ENCODE data around the gene TTYH2.
"Not testable (repeated sequence)": the region's sequence is repeated elsewhere in the genome, so short reads cannot be mapped to it uniquely, and the experiment has no call there.

The TTYH2 gene, protein sequence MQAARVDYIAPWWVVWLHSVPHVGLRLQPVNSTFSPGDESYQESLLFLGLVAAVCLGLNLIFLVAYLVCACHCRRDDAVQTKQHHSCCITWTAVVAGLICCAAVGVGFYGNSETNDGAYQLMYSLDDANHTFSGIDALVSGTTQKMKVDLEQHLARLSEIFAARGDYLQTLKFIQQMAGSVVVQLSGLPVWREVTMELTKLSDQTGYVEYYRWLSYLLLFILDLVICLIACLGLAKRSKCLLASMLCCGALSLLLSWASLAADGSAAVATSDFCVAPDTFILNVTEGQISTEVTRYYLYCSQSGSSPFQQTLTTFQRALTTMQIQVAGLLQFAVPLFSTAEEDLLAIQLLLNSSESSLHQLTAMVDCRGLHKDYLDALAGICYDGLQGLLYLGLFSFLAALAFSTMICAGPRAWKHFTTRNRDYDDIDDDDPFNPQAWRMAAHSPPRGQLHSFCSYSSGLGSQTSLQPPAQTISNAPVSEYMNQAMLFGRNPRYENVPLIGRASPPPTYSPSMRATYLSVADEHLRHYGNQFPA

DNA sequence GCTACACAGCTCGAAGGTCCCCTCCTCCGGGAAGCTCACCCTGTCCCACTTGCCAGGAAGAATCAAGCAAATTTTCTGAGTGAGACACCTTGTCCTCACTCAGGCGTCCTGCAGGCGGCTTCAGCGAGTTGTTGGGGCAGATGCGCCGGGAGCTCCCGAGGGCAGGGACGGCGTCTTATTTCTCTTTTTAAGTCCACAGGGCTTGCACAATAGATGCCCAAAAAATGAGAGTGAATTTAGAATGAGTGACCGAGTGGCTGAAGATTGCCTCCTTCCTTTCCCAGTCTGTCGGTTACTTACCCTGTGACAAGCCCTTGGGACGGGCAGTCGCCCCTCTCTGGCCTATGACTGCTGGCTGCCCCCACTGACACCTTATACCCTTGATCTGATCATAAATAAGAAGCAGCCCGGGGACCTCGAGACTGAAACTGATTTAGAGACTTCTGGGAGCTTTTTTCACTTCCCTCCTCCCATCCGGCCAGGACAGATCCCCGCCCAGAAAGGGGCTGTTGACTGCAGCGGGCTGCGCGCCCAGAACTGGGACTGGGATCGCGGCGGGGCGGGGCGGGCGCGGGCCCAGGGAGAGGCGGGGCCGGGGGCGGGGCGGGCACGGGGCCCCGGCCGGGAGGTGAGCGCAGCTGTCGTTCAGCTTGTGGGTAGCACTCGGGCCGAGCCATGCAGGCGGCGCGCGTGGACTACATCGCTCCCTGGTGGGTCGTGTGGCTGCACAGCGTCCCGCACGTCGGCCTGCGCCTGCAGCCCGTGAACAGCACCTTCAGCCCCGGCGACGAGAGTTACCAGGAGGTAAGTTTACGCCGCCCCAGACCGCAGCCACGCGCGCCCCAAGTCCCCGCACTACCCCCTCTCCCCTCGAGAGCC lies at the start of gene TTYH2:
Gene TTYH2, plus strand, starts transcription at position 659 of the 879 bp plus-strand sequence. Its CDS starts 17 bp downstream, at position 676.
- DNase-seq (ENCODE audit: low read depth in 2 of 2, low spot score in 1 of 2), result peak; percentile 39 to 52

DNA sequence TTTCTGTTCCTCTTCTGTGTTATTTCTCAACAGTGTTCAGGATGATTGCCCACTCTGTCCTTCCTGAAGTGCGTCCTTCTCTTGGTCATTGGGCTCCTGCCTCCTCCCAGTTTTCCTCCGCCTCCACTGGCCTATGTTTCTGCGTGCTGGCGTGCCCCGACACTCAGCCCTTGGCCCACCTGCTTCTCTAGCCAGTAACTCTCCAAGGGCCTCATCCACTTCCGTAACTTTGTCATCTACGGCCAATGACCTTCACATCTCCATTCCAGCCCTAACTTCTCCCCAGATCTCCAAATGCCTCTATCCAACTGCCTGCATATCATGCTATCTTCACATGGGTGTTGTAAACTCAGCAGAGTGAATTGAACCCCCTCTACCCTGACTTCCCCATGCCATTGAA lies 49.5 kb upstream of the TTYH2 start:
- no peak for DNase-seq (ENCODE audit: low read depth in 2 of 2, low spot score in 1 of 2)

DNA sequence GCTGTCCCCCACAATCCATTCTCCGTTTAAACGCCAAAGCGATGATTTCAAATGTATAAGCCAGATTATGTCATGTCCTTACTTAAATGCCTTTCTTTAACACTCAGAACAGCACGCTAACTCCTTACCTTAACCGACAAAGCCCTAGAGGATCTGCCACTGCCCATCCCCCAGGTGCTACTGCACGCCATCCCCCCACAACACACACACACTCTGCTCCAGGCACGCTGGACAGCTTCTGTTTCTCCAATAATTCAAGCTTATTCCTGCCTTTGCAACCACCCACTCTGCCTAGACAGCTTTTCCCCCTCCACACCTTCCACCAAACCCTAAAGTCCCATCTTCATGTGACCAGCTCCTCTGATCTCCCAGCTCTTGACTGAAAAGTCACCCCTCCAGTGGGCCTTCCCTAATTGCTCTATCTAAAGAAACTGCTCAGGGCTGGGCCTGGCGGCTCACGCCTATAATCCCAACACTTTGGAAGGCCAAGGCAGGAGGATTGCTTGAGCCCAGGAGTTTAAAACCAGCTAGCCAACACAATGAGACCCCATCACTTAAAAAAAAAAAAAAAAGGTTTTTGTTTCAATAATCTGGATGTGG lies 48.8 kb upstream of the TTYH2 start:
- no peak for DNase-seq (ENCODE audit: low read depth in 2 of 2, low spot score in 1 of 2)

DNA sequence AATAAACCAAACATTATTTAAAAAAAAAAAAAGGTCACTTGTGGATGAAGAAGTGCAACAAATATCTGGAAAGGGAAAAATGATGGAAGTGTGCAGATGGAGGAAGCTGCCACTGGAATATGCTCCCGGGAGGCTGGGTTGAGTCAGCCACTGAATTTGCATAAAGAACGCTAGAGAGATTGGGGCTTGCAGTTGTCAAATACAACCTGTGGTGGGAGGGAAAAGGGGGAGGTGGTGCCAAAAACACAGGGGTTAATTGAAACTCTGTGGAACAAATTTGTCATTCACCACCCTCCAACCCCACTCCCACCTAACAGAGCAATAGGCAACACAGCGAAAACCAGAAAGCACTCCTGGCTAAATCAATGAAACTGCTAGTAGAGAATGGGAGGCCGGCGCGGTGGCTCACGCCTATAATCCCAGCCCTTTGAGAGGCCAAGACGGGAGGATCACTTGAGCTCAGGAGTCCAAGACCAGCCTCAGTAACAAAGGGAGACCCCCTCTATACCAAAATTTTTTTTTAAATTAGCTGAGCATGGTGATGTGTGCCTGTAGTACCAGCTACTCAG lies 47.5 kb upstream of the TTYH2 start:
- no peak for DNase-seq (ENCODE audit: low read depth in 2 of 2, low spot score in 1 of 2)

DNA sequence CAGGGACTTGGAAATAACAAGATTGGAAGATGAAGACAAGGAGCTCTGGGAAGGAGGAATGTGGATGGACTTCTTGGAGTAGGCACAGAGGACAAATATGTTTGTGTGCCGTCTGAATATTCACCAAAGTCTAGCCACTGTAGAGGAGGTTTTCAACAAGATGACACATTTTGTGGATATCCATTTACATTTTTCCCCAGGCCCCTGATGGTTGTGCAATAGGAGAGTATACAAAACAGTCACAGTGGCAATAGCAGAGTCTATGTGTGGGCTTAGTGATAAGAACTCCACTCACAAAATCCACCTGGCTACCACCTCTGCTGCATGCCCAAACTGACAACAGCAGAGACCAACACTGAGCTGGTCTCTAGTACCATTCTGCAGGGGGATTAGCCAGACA lies 42.4 kb upstream of the TTYH2 start:
- no peak for DNase-seq (ENCODE audit: low read depth in 2 of 2, low spot score in 1 of 2)

DNA sequence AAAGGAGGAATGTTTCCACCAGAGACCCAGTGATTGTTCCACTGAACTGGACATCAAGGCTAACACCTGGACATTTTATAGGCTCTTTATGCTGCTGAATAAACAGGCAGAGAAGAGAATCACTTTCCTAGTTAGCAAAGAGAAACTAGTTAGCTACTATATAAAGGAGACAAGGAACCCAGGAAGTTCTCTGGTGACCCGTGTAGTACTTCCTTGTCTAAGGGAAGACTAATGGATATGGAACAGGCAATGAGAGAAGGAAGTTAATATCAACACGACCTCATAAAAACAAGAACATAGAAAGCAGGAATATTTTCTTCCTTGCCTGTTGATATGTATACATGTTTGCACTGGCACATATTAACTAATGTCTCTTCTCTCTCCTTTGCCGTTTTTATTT lies 40.7 kb upstream of the TTYH2 start:
- no peak for DNase-seq (ENCODE audit: low read depth in 2 of 2, low spot score in 1 of 2)

DNA sequence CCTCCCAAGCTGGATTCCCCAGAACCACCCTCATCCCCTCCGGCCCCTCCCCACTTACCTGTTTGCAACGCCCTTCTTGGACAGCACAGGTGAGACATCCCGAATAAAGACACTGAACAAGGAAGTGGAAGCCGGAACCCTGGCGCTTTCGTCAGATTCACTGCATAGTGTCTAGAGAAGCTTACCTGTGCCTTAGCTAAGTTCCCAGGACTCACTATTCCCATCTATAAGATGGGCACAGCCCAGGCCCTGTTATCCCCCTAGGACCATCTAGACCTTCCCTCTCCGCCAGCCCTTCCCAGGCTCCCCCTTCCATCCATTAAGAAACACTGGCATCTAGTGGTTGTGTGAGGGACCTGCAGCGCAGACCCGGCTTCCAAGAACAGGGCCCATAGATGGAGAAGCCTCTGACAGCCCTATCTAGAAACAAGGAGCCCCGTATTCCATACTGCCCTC lies 36.8 kb upstream of the TTYH2 start:
- DNase-seq (ENCODE audit: low read depth in 2 of 2, low spot score in 1 of 2), result peak in 1 of 2 donors; percentile 16

DNA sequence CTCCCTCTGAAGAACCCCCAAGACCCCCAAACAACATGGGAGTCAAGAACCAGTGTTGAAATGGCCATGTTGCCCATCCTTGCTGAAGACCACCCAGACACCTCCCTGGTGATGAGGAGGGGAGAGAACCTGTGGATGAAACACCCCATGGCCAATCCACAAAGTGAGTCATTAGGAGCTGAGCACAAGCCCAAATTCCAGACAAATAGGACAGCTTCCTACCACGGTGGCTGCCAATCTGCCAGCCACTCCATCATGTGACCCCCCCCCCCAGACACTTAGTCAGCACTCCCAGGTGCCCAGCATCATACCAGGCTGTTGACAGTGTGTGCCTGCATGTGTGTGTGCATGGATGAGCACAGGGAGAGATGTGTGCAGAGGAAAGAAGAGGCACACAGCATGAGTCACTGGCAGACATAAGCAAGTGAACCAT lies 36.3 kb upstream of the TTYH2 start:
- no peak for DNase-seq (ENCODE audit: low read depth in 2 of 2, low spot score in 1 of 2)

DNA sequence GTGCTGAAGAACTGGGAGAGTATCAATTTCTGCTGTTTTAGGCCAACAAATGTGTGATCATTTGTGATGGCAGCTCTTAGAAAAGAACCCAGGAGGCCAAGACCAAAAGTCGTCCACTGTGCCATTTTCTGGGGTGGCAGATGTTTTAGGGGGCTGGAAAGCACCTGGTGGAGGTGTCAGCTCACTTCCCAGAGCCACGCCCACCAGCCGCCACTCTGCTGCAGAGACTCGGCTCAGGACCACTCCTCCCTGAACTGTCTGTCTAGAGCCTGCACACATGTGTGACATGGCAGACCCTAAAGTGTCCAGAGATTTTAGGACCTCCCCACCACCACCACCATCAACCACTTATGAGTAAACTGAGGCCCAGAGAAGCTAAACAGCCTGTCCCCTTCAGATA lies 33.8 kb upstream of the TTYH2 start:
- no peak for DNase-seq (ENCODE audit: low read depth in 2 of 2, low spot score in 1 of 2)

DNA sequence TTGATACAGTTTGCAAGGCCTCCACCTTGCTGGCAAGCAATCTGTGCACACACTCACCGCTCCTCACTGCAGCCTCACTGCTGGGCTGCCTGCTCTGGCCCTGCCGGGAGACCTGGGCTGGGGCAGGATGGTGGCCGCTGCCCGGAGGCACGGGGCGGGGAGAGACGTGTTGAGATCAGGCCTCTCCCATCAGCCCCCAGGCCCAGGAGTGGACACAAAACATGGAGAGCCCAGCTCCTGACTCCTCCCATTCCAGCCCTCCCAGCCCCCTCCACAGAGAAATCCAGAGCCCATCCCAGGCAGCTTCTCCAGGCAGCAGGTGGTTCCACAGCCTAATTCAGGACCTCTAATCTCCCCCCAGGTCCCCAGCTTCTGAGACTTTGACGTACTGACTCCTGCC lies 33.0 kb upstream of the TTYH2 start:
- DNase-seq (ENCODE audit: low read depth in 2 of 2, low spot score in 1 of 2), result no peak

DNA sequence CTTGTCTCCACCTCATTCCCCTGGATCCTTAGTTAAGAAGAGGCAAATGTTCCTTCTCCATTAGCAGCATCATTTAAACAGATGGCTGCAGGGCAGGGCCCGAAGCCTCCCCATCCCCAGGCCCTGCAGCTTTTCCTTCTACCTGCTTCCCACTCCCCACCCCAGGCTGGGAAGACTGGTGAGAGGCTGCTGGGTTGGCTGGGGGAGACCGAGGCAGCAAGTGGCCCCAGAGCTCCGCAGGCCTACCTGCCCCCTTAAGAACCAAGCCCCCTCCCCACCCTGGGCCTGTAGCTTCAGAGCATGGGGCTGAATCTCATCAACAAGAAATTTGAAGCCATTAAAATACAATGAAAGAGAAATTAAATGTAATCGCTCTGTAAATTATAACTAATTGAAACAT lies 32.0 kb upstream of the TTYH2 start:
- no peak for DNase-seq (ENCODE audit: low read depth in 2 of 2, low spot score in 1 of 2)

DNA sequence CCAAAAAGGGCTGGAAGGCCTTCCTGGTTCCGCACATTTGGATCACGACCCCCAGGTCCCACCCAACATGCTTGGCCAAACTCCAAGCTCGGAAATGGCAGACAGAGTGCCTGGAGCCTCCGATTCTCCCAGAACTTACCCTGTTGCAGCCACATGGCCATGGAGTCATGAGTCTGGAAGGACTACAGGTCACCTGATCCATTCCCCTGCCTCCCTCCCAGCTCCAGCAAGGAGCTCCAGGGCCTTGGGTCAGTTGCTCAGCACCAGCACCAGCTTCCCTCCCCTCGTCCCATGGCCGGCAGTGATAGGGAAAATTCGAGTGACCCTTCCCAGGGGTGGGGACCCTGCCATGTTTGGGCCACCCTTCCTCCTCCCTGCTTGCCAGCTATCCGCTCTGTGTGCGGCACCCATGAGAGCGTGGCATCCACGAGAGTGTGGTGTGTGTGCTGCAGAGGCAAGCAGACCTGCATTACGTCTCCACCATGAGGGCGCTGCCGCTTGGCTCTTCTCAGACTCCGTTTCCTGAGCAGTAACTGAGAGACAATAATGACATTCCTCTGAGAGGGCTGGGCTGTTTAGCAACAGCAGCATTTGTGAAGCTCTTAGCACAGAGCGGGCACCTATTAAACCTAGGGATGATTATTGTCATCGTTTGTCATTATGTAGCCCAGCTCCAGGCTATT lies 31.2 kb upstream of the TTYH2 start:
- no peak for DNase-seq (ENCODE audit: low read depth in 2 of 2, low spot score in 1 of 2)

DNA sequence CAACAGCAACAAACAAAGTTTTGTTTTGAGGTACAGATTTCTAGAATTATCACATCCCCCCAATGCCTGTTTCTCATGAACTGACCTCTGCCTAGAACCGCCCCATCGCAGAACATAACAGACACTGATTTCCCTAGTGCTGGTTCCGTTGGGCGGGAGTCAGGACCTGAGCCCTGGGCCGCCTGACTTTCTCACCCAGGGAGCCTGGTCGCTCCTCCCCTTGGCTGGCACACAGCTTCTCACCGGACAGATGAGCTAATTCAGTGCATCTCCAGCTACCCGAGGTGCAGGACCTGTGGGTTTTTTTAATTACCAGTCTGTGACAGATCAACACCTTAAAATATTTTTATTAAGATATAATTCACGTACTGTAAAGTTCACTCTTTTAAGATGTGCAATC lies 30.0 kb upstream of the TTYH2 start:
- DNase-seq (ENCODE audit: low read depth in 2 of 2, low spot score in 1 of 2), result no peak

DNA sequence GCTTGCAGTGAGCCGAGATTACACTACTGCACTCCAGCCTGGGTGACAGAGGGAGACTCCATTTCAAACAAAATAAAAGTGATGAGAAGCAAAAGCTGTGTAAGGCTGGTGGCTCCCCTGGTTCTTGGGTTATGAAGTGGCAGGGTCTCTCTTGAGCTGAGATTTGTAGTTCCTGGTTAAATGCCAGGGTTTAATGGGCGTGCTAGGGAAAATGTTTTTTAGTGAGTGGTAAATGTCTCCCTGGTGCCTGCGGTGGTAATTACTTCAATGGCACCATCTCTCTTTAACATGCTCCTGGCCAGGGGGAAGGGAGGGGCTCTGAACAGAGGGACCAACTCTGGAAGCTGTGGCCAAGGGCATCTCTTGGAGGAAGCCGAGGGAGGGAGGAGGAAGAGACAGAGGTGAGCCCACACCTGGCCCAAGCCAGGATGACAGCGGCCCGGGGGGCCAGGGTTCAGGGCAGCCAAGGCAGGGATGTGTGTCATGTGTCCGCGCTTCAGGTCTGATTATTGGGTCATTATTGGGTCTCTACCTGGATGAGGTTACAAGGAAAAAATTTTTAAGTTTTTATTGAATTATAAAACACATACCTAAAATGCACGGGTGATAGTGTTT lies 27.7 kb upstream of the TTYH2 start:
- DNase-seq (ENCODE audit: low read depth in 2 of 2, low spot score in 1 of 2), result no peak

DNA sequence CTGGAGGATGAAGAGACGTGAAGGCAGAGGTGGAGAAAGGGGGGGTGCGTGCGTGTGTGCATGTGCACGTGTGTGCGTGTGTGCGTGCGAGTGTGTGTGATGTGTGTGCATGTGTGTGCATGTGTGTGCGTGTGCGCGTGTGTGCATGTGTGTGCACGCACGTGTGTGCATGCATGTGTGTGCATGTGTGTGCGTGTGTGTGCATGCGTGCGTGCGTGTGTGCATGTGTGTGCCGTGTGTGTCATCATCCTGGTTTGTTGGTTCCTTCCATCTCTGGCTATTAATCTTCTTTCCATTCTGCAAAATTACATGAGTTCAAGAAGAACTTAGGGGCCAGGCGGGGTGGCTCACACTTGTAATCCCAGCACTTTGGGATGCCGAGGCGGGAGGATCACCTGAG lies 26.9 kb upstream of the TTYH2 start:
- no peak for DNase-seq (ENCODE audit: low read depth in 2 of 2, low spot score in 1 of 2)

DNA sequence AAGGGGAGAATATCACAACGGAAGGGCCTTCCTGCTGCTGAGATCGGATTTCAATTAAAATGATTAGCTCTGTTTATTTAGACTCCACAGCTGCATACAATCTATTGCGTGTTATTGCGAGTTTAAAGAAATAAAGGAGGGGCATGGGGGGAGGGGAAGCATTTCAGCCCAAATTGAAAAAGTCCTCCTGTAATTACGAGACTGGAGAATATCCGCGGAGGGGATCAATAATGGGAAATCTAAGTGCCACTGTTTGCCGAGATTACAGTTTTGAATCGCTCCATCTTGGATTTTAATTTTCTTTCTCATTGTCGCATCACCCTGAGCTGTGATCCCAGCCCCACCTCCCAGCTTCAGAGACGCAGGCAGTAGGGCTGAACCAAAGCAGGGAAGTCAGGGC lies 25.6 kb upstream of the TTYH2 start:
- DNase-seq (ENCODE audit: low read depth in 2 of 2, low spot score in 1 of 2), result no peak

DNA sequence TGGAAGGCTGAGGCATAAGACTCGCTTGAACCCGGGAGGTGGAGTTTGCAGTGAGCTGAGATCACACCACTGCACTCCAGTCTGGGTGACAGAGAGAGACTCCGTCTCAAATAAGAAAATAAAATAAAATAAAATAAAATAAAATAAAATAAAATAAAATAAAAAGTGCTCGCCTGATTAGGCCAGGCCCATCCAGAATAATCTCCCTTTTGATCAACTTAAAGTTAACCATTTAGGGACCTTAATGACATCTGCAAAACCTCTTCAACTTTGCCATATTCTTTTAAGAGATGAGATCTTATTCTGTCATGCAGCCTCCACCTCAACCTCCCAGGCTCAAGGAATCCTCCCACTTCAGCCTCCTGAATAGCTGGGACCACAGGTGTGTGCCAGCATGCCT lies 24.7 kb upstream of the TTYH2 start:
- DNase-seq (ENCODE audit: low read depth in 2 of 2, low spot score in 1 of 2), result not testable (repeated sequence)

DNA sequence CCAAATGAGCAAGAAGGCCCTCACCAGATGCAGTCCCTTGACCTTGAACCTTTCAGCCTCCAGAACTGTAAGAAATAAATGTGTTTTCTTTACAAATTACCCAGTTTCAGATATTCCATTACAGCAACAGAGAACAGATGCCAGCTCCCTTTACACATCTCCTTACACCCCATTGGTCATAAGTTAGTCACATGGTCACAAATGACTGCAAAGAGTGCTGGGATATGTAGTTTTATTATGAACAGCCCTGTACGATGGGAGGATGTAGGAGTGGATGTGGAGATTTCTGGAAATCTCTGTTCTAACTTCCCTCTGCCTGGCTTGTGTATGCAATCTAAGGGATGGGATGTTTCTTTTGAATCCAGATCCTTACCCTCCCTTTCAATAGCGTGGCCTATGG lies 23.2 kb upstream of the TTYH2 start:
- no peak for DNase-seq (ENCODE audit: low read depth in 2 of 2, low spot score in 1 of 2)

DNA sequence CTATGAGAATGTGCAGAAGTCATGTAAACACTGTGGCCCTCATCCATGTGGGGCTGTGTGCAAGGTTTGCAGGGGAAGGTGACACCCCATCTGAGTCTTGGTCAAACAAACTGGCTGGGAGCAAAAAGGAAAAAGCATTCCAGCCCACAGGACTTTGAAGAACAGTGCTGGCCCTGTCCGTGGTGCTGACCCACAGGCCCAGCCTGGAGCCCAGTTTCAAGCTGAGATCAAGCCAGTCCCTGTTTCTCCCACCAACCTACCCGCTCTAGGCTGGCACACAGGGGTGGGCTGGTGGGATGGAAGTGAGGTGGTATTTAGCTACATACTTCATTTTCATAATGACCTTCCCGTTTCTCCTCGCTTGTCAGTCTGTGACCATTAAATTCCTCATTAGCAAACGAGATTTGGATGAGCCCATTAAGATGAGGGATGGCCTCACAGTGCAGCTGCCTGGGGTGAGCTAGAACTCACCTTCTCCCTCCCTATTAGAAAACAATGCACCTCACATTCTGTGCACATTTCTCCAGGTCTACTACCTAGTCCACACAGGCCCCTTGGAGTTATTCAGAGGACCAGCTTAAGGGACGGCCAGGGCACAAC lies 22.5 kb upstream of the TTYH2 start:
- no peak for DNase-seq (ENCODE audit: low read depth in 2 of 2, low spot score in 1 of 2)
